Activated T-helper 1 cell treated with anti-CD3 and anti-CD28 coated beads, Interleukin-12 subunit alpha, Interleukin-12 subunit beta, Interleukin-2, Interleukin-4 antibody, amounts not matched to agents 30 ng/mL and 10 ng/mL and 1 ng/mL, durations not matched to agents 14 hours and 24 hours and 36 hours (primary cell): ENCODE measurements around the gene LTA. TPM values are rescaled to one million over a fixed set of nuclear protein-coding genes. Genes with fewer than 3 reads are reported as not detected.

Experiments
- DNase-seq: peaks from one replicate; pipeline ENCODE4 v3.0.0; 2021; ENCODE audit warnings: low spot score
- H3K27ac Mint-ChIP-seq: one replicate; pipeline ENCODE4 v1.8.0; 2021; ENCODE audit warnings: mild to moderate bottlenecking, mixed read lengths
- H3K27me3 Mint-ChIP-seq: one replicate; pipeline ENCODE4 v1.8.0; 2022; ENCODE audit warnings: mild to moderate bottlenecking, moderate library complexity, mixed read lengths; ENCODE audit not compliant: insufficient read depth
- H3K36me3 Mint-ChIP-seq: one replicate; pipeline ENCODE4 v1.8.0; 2021; ENCODE audit warnings: low read depth, mixed read lengths
- H3K4me1 Mint-ChIP-seq: one replicate; pipeline ENCODE4 v1.8.0; 2021; ENCODE audit warnings: low read depth, mixed read lengths
- H3K4me3 Mint-ChIP-seq: one replicate; pipeline ENCODE4 v1.8.0; 2021; ENCODE audit warnings: mild to moderate bottlenecking, moderate library complexity, mixed read lengths
- H3K9me3 Mint-ChIP-seq: one replicate; pipeline ENCODE4 v1.8.0; 2021; ENCODE audit warnings: mixed read lengths
- intact Hi-C: fragments of 100-400 bp; cut with micrococcal nuclease; formaldehyde crosslinking; loops from one replicate; pipeline ENCODE4 v1.15.1; 2024
- total RNA-seq: library from RNA; stranded (reverse); gene quantifications from 2 replicates; pipeline ENCODE4 v1.2.3, GENCODE V29; 2022

Gene LTA
- total RNA-seq: 1,021 and 1,078 TPM in 2 replicates

DNA sequence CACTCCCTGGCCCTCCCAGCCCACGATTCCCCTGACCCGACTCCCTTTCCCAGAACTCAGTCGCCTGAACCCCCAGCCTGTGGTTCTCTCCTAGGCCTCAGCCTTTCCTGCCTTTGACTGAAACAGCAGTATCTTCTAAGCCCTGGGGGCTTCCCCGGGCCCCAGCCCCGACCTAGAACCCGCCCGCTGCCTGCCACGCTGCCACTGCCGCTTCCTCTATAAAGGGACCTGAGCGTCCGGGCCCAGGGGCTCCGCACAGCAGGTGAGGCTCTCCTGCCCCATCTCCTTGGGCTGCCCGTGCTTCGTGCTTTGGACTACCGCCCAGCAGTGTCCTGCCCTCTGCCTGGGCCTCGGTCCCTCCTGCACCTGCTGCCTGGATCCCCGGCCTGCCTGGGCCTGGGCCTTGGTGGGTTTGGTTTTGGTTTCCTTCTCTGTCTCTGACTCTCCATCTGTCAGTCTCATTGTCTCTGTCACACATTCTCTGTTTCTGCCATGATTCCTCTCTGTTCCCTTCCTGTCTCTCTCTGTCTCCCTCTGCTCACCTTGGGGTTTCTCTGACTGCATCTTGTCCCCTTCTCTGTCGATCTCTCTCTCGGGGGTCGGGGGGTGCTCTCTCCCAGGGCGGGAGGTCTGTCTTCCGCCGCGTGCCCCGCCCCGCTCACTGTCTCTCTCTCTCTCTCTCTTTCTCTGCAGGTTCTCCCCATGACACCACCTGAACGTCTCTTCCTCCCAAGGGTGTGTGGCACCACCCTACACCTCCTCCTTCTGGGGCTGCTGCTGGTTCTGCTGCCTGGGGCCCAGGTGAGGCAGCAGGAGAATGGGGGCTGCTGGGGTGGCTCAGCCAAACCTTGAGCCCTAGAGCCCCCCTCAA, at the start of gene LTA:
LTA (plus strand) TSS at position 249 of the 871 bp plus-strand sequence; CDS start at position 703, 454 bp downstream.
- Mint-ChIP-seq H3K36me3 (peaks cover 39% of the 10 kb centered on the region), H3K4me1 (peaks cover 85% of the 10 kb centered on the region), H3K27ac (peak within 1 kb of the TSS; percentile 81), H3K9me3 (no peaks in the 10 kb centered on the region), H3K27me3 (peaks cover 5% of the 10 kb centered on the region), H3K4me3 (peak within 1 kb of the TSS; percentile 92)
- DNase-seq: peak; percentile 71
- intact Hi-C loops: loop anchor here (1.0 to 5.0 kb wide), 3 partner anchors 9 to 1280 kb away; partner anchors contain the start of genes CLIC1, PSMB9 and TAP1

DNA sequence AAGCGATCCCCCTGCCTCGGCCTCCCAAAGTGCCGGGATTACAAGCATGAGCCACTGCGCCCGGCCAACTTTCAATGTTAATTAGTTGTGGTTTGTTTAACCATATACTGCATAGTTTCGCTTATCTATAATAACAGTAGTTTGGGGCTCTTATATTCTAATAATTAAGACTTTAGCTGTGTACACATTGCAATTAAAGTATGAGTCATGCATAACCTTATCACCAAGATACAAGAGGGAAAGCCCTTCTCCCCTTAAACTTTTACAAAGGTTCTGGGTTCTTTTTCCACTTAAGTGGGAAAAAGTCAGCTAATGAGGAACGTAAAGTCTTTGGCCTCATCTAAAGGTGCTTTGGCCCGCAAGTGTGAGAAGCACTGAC, 46.5 kb upstream of the LTA start:
- no peak for DNase-seq
- H3K36me3 Mint-ChIP-seq: peaks cover 9% of the 10 kb centered on the region
- no peaks in the 10 kb centered on the region for H3K9me3 Mint-ChIP-seq
- H3K4me1 Mint-ChIP-seq: no peaks in the 10 kb centered on the region
- no peak overlapping the region for H3K4me3 Mint-ChIP-seq
- H3K27me3 Mint-ChIP-seq: peaks cover 19% of the 10 kb centered on the region
- intact Hi-C loops: no loop called here
- no peak overlapping the region for H3K27ac Mint-ChIP-seq

- H3K27ac Mint-ChIP-seq: no peak overlapping the region
- intact Hi-C loops: no loop called here
- H3K9me3 Mint-ChIP-seq: no peaks in the 10 kb centered on the region
- peaks cover 15% of the 10 kb centered on the region for H3K36me3 Mint-ChIP-seq
- no peak for DNase-seq
- H3K4me3 Mint-ChIP-seq: no peak overlapping the region
- H3K27me3 Mint-ChIP-seq: peaks cover 16% of the 10 kb centered on the region
- H3K4me1 Mint-ChIP-seq: no peaks in the 10 kb centered on the region
These were observed 46.0 kb upstream of the LTA start for GRCh38 chr6:31525932-31526591.

DNA sequence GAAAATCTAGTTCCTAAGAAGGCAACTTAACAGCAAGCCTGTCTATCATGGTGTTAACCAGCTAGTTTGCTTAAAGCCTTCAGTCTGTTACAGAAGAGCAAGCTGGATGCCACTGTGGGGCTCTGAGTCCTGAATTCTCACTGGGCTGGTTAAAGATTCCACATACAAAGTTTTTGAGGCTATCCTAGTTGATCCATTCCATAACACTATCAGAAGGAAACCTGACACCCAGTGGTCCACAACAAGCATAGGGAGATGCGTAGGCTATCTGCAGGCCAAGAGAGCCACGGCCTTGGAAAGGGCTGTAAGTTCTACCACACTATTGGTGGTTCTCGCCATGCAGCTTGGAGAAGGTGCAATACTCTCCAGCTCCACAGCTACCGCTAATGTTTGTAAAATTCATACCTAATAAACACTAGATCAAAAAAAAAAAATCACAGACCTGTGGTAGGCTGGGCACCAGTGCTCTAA, 43.7 kb upstream of the LTA start:
- H3K27me3 Mint-ChIP-seq: no peaks in the 10 kb centered on the region
- peaks cover 5% of the 10 kb centered on the region for H3K4me1 Mint-ChIP-seq
- H3K36me3 Mint-ChIP-seq: peaks cover 31% of the 10 kb centered on the region
- DNase-seq: no peak
- H3K27ac Mint-ChIP-seq: no peak overlapping the region
- intact Hi-C loops: no loop called here
- H3K4me3 Mint-ChIP-seq: no peak overlapping the region
- no peaks in the 10 kb centered on the region for H3K9me3 Mint-ChIP-seq

GRCh38 chr6:31528821-31529328, 43.2 kb upstream of the LTA start, which contains the start of gene MCCD1:
TSS of gene MCCD1 (plus strand) at chr6:31528962. CDS start at chr6:31529015, 53 bp downstream.
- peaks cover 34% of the 10 kb centered on the region for H3K36me3 Mint-ChIP-seq
- no peaks in the 10 kb centered on the region for H3K9me3 Mint-ChIP-seq
- DNase-seq: no peak
- H3K4me1 Mint-ChIP-seq: peaks cover 7% of the 10 kb centered on the region
- no peaks in the 10 kb centered on the region for H3K27me3 Mint-ChIP-seq
- H3K4me3 Mint-ChIP-seq: no peak within 1 kb of the TSS
- intact Hi-C loops: no loop called here
- H3K27ac Mint-ChIP-seq: no peak within 1 kb of the TSS

- H3K27ac Mint-ChIP-seq: no peak overlapping the region
- H3K36me3 Mint-ChIP-seq: peaks cover 39% of the 10 kb centered on the region
- DNase-seq: no peak
- no peak overlapping the region for H3K4me3 Mint-ChIP-seq
- intact Hi-C loops: no loop called here
- no peaks in the 10 kb centered on the region for H3K27me3 Mint-ChIP-seq
- peaks cover 7% of the 10 kb centered on the region for H3K4me1 Mint-ChIP-seq
- no peaks in the 10 kb centered on the region for H3K9me3 Mint-ChIP-seq
These were observed 42.5 kb upstream of the LTA start for GRCh38 chr6:31529329-31530150.

- H3K4me1 Mint-ChIP-seq: peaks cover 11% of the 10 kb centered on the region
These were observed 41.4 kb upstream of the LTA start for GRCh38 chr6:31530659-31531058.

GRCh38 chr6:31531162-31531561, 40.9 kb upstream of the LTA start:
- Mint-ChIP-seq H3K36me3 (peaks cover 55% of the 10 kb centered on the region), H3K27me3 (no peaks in the 10 kb centered on the region), H3K27ac (no peak overlapping the region), H3K4me3 (no peak overlapping the region), H3K4me1 (peaks cover 16% of the 10 kb centered on the region), H3K9me3 (no peaks in the 10 kb centered on the region)
- intact Hi-C loops: no loop called here
- no peak for DNase-seq

More at GRCh38 chr6:31530659-31531058, 41.4 kb upstream of the LTA start:
- no peaks in the 10 kb centered on the region for H3K9me3 Mint-ChIP-seq
- H3K36me3 Mint-ChIP-seq: peaks cover 50% of the 10 kb centered on the region
- H3K27me3 Mint-ChIP-seq: no peaks in the 10 kb centered on the region
- no peak for DNase-seq
- intact Hi-C loops: no loop called here
- no peak overlapping the region for H3K4me3 Mint-ChIP-seq
- H3K27ac Mint-ChIP-seq: no peak overlapping the region

DNA sequence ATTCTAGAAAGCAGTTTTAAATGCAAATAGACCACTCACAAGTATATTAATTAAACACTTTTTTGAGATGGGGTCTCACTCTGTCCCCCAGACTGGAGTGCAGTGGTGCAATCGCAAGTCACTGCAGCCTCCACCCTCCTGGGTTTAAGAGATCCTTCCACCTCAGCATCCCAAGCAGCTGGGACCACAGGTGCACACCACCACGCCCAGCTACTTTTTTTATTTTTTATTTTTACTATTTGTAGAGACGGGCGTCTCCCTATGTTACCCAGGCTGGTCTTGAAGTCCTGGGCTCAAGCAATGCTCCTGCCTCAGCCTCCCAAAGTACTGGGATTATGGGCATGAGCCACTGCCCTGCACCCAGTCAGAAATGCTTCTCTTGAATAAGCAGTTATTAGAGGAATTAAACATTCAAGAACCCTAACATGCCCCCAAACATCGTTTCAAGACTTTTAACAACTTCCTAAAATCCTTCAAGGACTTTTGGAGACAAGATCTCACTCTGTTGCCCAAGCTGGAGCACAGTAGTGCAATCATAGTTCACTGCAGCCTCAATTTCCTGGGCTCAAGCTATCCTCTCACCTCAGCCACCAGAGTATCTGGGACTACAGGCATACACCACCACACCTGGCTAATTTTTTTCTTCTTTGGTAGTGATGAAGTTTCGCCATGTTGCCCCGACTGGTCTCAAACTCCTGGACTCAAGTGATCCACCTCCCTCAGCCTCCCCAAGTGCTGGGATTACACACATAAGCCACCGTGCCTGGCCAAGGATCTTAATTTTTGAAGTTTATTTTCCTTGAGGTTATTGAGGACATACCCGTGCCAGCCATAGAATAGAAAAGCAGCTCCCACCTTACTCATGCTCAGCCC, 40.1 kb upstream of the LTA start:
- DNase-seq: no peak
- no peaks in the 10 kb centered on the region for H3K27me3 Mint-ChIP-seq
- no peaks in the 10 kb centered on the region for H3K9me3 Mint-ChIP-seq
- peaks cover 62% of the 10 kb centered on the region for H3K36me3 Mint-ChIP-seq
- H3K4me3 Mint-ChIP-seq: no peak overlapping the region
- peak overlapping the region; percentile 0 for H3K27ac Mint-ChIP-seq
- intact Hi-C loops: no loop called here
- peaks cover 21% of the 10 kb centered on the region for H3K4me1 Mint-ChIP-seq

DNA sequence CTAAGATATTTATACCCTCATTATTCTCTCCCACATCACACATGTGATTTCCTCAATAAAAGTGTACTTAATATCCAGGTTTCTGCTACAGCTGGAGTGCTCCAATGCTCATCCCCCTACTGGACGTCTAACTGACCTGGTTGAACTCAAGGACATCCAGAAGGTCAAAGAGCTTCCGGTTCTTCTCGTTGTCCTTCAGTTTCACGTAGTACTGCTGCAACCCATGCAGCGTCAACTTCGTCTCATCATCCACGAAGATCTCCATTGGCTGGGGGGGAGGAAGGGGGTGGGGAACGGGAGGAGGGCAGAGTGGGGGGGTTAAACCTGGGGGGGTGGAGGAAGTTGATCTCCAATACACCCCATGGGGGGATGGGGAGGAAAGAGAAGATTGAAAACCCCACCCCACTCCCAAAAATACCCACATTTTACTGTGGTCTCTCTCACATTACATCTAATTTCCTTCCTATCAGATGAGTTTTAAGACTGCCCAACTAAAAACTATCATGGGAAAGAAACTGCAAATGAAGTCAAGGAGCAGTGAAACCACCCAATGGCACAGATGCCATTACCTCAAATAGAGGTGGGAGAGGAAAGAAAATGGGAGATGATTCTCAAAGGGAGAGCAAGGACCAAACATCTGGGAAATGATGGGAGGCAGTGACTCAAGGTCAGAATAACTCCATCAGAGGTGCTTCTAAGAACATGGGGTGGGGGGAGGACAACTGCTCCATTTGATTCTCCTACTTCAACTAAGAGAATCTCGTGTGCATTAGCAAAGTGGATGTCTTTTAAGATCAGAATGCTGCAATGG, 39.2 kb upstream of the LTA start:
- intact Hi-C loops: no loop called here
- Mint-ChIP-seq H3K27ac (peak overlapping the region; percentile 0), H3K27me3 (no peaks in the 10 kb centered on the region)

DNA sequence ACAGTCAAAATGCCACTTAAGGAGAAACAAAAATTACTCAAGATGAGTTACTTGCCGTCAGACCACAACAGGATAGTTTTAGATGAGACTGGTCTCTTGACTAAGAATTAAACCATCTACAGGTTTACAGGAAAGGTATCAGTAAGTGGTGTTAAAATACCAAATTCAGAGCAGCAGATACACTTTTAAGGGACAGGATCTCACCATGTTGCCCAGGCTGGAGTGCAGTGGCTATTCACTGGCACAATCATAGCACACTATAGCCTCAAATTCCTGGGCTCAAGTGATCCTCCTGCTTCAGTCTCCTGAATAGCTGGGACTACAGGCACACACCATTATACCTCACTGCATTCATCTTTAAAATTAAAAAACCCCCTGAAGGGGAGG, 38.6 kb upstream of the LTA start:
- no peak for DNase-seq
- no peak overlapping the region for H3K4me3 Mint-ChIP-seq
- H3K27ac Mint-ChIP-seq: no peak overlapping the region
- intact Hi-C loops: no loop called here
- H3K36me3 Mint-ChIP-seq: peaks cover 67% of the 10 kb centered on the region
- H3K9me3 Mint-ChIP-seq: no peaks in the 10 kb centered on the region
- peaks cover 26% of the 10 kb centered on the region for H3K4me1 Mint-ChIP-seq
- H3K27me3 Mint-ChIP-seq: no peaks in the 10 kb centered on the region

More for the DNA sequence above, 39.2 kb upstream of the LTA start:
- no peak for DNase-seq
- Mint-ChIP-seq H3K4me1 (peaks cover 21% of the 10 kb centered on the region), H3K4me3 (no peak overlapping the region), H3K36me3 (peaks cover 66% of the 10 kb centered on the region), H3K9me3 (no peaks in the 10 kb centered on the region)
